22Rv1 (cell line): ENCODE results near the gene ACSBG1.

Experiments
- H3K27ac ChIP-seq: fragments of 450-650 bp; 2 replicates; pipeline ENCODE4 v1.5.1; 2017
- CTCF ChIP-seq: fragments of 450-650 bp; IDR thresholded peaks from 2 replicates; pipeline ENCODE4 v1.5.1; 2017; ENCODE audit warnings: mild to moderate bottlenecking
- ZFX ChIP-seq: fragments of 450-650 bp; IDR thresholded peaks from 2 replicates; pipeline ENCODE4 v1.6.1; 2017; ENCODE audit warnings: antibody characterized with exemption, borderline replicate concordance

ACSBG1 gene

GRCh38 chr15:78168608-78169007 lies 65.8 kb downstream of the ACSBG1 start:
- no peak for TF ChIP-seq ZFX
- TF ChIP-seq CTCF: no peak
- H3K27ac ChIP-seq: no peak overlapping the region

- no peak overlapping the region for H3K27ac ChIP-seq
- TF ChIP-seq CTCF (no peak), ZFX (no peak)
Measured at GRCh38 chr15:78167227-78167888, 67.0 kb downstream of the ACSBG1 start.

- no peak overlapping the region for H3K27ac ChIP-seq
- TF ChIP-seq ZFX (no peak), CTCF (no peak)
Measured at GRCh38 chr15:78164010-78164409, 70.4 kb downstream of the ACSBG1 start.

- TF ChIP-seq CTCF: no peak
- TF ChIP-seq ZFX: no peak
- no peak overlapping the region for H3K27ac ChIP-seq
Measured at GRCh38 chr15:78162038-78162437, 72.3 kb downstream of the ACSBG1 start.

- TF ChIP-seq ZFX (no peak), CTCF (no peak)
- H3K27ac ChIP-seq: no peak overlapping the region
Measured at GRCh38 chr15:78159395-78159794, 75.0 kb downstream of the ACSBG1 start.

GRCh38 chr15:78157203-78157602 lies 77.2 kb downstream of the ACSBG1 start:
- no peak overlapping the region for H3K27ac ChIP-seq
- TF ChIP-seq CTCF (no peak), ZFX (no peak)

GRCh38 chr15:78156653-78157052 lies 77.7 kb downstream of the ACSBG1 start:
- TF ChIP-seq ZFX (no peak), CTCF (no peak)
- H3K27ac ChIP-seq: no peak overlapping the region
